NCI-H2107 (cell line): ENCODE results near the gene SLC43A2.

Source experiments
- DNase-seq: peaks from one replicate; lab custom pipeline; 2025; lab: John Stamatoyannopoulos, UW

The SLC43A2 gene

DNA sequence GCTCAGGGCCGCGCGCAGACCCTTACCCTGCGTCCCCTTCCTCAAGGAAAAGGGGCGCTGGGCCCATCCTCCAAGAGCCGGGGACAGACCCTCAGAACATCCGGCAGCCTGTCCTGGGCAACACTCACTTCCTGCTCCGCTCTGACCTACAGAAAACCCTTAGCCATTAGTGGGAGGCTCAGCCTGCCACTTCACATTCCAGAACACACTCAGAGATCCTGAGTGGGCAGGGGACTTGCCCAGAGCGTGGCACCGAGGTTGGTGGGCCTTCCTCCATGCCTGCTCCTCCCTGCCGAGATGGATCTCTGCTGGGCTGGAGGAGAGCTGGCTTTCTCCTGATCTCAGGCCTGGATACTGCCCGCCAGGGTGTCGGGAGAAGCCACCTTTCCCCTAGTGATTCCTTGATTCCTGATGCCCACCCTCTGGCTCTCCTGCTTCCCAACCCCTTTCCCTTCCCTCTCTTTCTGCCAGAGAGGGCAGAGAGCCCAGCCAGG, 15.4 kb upstream of the SLC43A2 start:
- DNase-seq = no peak

DNA sequence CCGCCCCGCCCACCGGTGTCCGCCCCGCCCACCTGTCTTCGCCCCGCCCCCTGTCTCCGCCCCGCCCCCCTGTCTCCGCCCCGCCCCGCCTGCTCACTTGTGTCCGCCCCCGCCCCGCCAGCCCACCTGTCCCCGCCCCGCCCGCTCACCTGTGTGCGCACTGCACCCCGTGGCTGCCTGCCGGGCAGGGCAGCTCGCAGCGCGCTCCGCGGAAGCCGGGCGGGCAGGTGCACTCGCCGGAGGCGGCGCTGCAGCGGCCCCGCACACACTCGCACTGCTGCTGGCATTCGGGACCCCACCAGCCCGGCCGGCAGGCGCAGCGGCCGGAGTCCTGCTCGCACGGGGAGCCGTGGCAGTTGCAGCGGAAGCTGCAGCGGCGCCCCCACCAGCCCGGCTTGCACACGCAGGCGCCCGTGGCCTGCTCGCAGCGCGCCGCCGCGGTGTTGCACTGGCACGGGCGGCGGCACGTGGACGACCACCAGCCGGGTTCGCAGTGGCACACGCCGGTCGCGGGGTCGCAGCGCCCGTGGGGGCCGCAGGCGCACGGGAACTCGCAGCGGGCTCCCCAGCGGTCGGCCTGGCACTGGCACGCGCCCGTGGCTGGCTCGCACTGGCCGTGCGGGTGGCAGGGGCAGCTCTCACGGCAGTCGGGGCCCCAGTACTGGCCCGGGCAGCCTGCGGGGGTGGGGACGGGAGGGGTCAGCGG, 14.8 kb upstream of the SLC43A2 start:
- no peak for DNase-seq

DNA sequence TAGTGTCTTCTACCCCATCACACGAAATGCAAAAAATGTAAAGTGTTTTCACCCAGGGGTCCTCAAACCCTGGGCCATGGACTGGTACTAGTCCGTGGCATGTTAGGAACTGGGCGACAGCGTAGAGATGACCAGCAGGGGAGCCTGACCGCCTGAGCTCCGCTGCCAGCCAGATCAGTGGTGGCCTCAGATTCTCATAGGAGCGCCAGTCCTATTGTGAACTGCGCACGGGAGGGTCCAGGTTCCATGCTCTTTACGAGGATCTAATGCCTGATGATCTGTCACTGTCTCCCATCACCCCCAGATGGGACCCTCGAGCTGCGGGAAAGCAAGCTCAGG, 12.4 kb upstream of the SLC43A2 start:
- no peak for DNase-seq

DNA sequence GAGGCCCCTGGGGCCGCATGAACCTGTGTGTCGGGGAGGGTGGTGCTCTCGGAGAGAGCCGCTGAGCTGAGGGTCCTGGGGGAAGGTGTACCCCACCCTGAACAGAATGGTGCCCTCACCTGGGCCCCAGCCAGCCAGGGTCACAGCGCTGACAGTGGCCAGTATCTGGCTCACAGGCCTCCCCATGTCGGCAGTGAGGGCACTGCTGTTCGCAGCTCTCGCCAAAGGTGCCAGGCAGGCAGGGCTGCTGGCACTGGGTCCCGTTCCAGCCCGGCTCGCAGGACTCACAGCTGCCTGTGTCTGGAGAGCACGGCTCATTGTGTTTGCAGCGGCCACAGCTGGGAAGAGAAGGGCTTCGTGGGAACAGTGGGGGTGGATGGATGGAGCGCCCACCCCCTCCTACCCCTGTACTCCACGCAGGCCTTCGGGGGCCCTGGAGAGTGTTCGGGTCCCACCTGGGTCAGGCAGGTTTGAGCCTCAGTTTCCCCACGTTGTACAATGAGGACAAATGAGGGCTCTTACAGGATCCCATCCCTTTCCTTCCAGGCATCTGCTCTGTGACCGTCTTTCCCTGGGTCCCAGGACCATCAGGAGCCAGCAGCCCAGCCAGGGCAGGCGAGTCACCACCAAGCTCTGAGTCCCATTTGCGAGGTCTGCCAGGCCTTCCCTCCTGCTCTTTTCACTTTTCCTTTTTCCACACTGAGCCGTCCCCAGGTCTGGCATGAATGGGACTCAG, 11.9 kb upstream of the SLC43A2 start:
- DNase-seq = no peak

DNA sequence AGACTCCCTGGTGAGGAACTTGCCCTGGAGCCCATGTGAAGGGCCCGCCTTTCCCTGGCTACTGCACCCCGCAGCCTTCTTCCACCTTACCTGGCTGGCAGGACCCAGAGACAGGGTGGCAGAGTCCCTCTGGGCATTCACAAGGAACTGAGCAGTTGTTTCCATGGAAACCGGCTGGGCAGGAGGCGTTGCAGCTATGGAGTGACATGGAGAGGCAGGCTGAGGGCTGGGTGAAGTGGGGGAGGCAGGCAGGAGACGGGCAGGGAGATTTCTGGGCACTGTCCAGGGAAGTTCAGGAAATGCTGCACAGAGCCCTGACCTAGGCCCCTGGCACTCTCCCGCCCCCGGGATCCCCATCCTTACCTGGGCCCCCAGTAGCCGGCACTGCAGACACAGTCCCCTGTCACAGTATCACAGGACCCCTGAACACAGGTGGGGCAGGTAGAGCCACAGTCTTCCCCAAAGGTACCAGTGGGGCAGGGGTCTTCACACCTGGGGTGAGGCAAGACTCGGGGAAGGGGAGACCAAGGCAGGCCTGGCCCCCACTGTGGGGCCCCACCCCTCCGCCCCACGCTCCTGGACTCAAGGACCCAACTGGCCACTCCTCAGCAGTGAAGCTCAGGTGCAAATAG, 11.0 kb upstream of the SLC43A2 start:
- no peak for DNase-seq

DNA sequence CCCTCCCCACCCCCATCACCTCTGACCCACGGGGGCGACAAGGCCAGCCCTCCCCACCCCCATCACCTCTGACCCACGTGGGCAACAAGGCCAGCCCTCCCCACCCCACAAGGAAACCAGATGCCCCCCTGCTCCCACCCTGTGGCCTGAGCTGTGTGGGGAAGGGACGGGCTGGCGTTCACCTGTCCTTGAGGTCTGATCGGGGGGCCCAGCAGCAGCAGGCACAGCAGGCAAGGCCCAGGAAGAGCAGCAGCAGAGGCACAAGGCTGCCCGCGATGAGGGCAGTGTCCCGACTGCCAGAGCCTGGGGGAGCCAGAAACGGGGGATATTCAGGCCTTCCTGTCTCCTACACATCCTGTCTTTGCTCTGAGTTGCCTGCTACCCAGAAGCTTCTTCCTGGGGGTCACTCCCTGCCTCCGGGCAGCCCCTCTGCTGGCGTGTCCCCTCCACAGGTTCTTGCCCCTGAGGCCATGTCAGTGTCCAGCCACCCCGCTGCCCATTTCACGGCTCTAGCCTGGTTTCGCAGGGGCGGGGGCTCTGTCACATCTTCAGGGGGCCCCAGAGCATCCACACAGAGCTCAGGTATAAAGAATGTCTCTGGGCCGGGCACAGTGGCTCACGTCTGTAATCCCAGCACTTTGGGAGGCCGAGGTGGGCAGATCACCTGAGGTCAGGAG, 10.1 kb upstream of the SLC43A2 start:
- DNase-seq = no peak

DNA sequence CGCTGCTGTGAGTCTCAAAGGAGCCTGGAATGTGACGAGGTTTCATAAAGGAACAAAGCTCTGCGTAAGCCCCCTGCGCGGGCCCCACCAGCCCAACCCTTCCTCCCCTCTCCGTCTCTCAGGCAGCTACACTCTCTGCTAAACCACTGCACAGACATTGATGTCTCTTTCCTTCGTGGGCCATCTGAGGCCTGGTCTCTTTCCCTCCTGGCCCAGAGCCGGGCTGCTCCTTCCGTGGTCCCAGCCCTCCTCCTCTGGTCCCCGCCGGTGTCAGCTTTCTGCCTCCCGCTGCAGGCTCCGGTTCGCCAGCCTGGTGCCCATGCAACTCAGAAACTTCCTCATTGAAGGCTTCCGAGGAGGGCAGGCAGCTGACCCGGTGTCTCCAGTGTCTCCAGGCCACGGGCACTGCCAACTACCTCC, 9.5 kb upstream of the SLC43A2 start:
- DNase-seq = no peak

DNA sequence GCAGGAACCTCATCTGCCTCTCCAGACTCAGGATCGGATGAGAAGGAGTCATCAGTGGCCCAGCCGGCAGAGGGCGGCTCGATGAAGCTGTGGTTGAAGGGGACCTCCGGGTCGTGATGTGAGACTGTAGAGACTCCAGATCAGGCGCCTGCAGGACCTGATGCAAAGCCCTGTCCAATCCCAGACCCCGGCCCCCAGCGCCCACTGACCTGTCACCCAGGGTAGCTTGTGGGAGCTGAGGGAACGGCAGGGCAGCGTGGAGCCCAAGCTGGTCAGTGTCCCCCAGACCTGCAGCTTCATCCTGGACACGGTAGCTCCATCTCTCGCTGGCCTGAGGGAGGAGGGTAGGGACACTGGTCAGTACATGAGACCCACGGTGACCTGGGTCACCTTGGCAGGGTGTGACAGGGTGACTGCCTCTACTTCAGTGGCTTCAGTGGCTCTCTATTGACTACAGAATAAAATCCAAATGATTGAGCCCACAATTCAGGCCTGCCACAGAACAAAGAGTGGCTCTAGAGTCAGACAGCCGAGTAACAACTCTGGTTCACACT, 8.2 kb upstream of the SLC43A2 start:
- no peak for DNase-seq

DNA sequence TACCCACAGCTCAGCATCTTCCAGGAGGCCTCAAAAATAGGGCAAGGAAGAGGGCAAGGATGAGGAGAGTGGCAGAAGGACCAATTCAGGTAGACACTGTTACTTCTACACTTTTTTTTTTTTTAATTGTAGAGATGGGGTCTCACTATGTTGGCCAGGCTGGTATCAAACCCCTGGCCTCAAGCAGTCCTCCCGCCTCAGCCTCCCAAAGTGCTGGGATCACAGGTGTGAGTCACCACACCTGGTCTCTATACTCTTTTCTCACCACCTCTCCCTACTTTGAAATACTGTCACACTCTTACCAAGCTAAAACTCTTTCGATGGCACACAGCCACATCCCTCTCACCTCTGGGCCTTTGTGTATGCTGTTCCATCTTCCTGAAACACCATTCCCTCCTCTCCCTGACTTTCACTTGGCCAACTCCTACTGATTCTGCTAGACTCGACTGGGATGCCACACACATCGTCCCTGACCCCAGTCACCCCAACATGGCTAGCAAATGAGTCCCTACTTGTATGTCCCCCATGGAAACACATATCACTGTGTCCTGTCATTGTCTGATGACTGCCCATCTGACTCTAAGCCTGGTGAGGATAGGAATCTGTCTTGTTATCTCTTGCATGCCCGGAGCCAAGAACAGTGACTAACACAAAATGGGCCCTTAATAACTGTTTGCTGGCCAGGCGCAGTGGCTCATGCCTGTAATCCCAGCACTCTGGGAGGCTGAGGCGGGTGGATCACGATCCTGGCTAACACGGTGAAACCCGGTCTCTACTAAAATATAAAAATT, 7.2 kb upstream of the SLC43A2 start:
- DNase-seq = no peak

DNA sequence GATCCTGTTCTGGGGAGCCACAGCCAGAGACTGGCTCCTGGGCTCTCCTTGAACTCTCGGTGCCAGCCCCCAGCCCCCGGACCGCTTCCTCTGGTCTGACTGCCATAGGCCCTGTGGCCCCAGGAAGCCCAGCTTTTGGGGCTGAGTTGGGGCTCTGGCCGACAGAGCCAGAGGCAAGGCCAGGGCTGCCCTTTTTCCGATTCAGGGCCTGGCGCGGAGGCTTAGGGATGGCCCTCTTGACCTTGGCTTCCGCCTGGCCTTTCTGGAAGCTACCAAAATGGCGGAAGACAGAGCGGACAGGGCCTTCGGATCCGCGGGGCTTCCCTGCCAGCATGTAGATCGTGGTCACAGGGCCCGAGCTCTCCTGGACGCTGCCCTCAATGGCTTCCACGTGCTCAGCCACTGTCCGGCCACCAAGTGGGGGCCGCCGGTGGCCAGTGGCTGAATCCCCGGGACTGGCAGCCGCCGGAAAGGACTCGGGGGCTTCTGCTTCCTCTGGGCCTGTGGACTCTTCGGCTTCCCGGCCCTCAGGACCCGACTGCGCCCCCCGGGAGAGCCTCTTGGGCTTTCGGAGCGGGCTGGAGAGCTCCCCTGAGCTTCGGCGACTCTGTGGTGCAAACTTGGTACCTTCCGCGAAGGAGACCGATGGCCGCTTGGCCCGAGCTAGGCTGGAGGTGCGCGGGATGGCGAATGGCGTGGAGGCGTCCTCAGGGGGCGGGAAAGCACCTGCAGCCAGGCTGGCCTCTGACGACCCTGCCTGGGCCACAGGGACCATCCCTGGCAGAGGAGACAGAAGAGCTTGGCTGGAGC, 6.4 kb upstream of the SLC43A2 start:
- DNase-seq = no peak

DNA sequence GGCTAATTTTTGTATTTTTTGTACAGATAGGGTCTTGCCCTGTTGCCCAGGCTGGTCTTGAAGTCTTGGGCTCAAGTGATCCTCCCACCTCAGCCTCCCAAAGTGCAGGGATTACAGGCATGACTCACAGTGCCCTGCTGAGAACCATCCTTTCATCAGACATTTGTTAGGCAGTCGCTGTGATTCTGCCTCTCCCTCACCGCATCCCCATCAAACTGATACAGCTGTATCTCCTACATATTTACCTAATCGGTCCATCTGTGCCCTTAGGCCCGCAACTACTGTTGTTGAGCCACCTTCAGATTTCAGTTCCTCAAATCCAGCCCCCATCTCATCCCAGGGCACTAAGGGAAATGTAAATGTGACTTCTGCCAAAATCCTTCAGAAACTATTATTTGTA, 2.0 kb upstream of the SLC43A2 start:
- DNase-seq = no peak

DNA sequence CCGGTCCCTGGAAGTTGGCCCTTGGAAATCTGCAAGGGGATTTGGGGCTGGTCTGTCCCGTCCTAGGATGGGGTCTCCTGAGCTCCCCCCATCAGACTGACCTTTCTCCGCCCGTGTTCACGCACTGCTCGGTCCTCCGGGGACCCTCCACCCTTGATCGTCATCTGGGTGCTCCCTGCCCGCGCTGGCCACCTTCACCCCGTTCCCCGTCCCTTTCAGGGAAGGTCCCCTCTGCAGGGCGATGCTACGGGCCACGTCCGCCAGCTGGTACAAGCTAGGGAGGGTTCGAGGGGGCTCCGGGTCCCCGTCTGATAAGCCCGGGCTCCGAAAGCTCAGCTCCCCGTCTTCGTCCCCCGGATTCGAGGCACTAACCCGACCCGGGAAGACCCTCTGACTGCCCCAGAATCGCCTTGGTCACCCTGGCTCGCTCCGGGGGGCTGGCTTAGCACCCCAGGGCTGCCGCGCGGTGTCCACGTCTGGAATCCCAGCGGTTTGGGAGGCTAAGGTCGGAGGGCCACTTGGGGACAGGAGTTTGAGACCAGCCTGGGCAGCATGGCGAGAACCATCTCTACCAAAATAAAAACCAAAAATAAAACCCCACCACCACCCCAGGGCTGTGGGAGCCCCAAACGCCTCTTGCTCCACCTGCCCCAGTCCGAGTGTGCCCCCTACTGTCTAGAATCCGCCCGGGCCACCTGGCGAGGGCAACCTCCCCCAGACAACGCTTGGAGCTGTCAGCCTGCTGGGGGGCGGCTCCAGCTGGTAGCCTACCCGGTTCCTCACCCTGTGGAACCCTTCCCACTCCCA, 1.1 kb upstream of the SLC43A2 start:
- no peak for DNase-seq

DNA sequence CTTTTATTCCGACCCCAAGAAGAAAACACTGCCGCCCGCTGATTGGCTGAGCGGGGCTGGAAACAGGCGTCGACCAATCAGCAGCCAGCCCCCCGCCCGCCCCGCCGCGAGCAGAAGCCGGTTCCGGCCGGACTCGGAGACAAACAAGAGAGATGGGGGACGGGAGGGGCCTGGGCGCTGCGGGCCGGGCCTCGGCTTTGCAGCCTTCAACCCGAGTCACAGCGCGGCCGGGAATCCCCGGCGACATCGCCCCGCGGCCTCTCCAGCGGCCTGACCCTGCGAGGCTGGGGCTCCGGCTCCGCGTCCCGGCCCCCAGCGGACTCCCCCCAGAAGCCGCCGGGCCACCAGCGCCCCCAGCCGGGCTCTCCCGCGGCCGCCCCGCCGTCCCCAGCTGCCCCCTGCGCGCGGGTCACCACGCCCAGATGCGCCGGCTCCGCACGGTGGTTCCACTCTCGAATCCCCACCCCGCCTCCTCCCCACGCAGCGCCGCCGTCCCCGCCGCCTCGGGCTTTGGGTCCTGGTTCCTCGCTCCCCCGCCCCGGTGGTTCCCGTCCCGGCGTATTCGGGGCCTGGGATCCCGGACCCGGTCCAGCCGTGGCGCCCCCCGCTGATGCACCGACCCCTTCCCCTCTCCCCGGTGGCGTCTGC, 346 bp upstream of the SLC43A2 start:
- peak; percentile 80 for DNase-seq

DNA sequence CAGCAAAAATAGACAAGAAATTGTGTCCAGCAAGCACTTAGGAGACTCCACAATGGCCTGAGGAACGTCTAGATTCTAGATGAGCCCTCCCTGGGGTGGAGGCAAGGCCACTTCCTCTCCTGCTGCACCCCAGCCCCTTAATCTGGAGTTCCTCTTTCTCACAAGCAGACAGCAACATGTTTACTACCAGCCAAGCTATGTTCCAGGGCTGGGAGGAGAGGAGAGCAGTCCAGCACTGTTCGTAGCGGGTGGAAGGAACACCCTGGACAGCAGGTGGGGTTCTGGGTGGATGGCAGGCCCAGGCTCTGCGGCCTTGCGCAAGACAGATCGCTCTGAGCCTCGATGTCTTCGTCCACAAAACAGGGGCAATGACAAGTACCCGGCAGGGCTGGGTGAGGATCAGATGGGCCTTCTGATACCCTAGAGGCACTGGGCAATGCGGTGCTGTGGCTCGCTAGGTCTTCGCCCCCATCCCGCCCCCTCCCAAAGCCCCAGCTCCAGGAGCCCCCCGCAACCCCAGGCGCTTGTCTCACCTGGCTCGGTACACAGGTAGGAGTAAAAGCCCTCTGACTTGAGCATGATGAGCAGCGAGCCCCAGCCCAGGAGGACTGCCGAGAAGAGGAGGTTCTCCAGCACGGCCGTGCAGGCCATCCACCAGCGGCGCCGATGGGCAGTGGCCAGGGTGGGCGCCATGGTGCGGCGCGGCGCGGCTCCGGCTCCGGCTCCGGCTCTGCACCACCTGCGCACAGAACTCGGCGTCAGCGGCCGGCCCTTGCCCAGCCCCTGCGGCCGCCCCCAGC, 1.3 kb downstream of the SLC43A2 start:
- no peak for DNase-seq

DNA sequence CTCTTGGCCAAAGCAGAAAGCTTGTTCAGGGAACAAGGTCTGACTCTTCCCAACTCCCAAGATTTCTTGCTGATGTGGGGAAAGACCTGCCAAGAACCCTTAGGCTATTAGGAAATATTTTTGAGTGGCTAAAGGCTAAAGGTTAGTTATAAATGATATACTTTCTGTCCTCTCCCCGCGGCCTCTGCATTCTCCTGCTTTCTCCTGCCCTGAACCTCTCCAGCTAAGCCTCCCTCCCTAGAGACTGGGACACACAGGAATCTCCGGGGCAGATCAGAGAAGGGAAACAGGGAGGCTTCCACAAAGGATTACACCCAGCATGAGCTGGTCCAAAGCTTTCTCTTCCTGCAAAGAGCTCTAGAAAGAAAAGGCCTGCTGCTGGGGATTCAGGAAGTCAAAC, 2.3 kb downstream of the SLC43A2 start:
- no peak for DNase-seq

DNA sequence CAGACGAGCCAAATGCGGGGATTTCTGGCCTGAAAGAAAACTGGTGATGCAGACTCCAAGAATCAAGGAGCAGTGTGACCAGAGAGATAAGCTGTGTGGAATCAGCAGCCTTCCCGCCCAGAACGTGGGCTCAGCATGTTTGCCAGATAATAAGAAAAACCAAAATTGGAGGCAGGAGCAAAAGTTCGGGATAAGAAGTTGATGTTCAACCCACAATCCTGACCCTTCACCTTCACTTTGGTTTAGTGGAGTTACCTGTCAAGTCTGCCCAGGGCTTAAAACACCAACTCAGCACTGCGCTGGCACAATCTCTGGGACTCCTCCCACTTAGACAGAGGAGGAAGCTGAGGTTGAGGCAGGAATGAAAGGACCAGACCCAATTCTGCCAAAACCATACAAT, 3.1 kb downstream of the SLC43A2 start:
- DNase-seq = no peak

DNA sequence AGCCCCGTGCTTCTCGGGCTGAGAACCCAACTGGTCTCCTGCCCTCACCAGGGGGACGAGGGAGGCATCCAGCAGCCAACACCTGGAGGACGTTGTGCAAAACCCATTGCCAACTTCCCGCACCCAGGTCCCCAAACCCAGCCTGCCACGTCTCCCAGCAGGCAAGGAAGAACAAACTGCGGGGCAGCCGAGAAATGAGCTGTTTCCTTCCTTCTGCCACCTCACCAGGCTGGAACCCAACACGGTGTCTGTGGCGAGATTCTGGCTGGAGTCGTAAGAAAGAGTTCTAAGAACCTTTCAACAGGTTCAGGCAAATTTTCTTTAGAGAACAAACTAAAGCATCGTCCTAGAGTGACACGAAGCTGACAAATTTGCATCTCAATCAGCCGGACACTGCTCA, 3.6 kb downstream of the SLC43A2 start:
- DNase-seq = no peak

DNA sequence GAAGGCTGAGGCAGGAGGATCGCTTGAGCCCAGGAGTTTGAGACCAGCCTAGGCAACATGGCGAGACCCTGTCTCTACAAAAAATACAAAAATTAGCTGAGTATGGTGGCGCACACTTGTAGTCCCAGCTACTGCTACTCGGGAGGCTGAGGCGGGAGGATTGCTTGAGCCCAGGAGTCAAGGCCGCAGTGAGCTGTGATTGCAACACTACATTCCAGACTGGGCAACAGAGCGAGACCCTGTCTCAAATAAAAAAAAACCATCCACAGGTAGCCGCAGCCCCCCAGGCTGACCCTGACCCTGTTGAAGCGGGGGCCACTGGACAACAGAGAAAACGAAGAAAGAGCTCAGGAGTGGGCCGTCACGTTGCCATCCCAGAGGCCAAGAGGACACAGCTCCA, 4.0 kb downstream of the SLC43A2 start:
- no peak for DNase-seq
